HL-60/S4 treated with retinoic acid at 250 ng/mL for 4 days and 3 days (cell line): ENCODE results near the gene CMIP.

Experiments
- in situ Hi-C: fragments of 300-500 bp; cut with MboI; formaldehyde crosslinking; loops from 2 replicates; pipeline ENCODE4 v1.7.0; 2022; ENCODE audit warnings: low sequenced_read_pairs

The CMIP gene

DNA sequence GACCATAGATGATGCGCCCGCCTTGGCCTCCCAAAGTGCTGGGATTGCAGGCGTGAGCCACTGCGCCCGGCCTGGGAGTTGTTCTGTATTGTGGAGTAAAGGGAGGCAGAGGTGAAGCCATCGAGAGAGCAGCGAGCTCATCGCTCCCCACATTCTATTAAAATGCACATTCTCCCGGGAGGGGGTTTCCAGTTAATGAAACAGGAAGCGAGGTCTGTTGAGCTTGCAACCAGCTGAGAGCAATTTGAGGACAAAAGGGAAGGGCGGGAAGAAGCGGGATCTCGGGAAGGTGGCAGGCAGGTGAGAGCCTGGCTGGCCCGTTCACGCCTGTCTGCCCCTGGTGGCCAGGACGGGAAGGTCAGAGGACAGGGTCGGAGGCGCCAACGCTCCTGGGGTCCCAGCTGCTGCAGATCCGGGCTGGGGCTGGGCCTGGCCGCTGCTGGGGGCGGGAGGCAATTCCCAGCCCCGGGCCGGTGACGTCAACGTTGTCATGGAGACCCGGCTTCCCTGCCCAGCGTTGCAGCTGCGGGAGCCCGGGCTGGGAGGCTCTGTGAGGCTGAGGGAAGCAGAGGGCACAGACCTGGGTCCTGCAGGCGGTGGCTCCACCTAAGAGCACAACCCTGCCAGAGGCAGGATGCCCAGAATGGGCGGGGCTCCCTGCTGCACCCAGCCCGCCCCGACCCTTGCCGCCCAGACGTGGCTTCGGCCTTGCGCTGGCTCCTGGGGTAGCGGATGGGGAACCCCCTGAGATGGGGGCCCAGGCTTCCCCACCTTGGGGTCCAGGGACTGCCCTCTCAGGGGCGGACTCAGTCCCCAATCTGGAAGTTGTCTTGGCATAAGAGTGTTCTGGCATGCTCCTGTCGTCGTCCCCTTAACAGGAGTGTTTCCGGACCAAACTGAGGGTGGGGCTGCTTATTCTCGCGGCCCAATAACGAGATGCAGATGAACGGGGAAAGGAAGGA is 285.8 kb downstream of the CMIP start:
- in situ Hi-C loops: loop anchor here (25.0 kb wide), 1 partner anchor 718 kb away; the partner anchor contains the start of genes CENPN and CMC2

DNA sequence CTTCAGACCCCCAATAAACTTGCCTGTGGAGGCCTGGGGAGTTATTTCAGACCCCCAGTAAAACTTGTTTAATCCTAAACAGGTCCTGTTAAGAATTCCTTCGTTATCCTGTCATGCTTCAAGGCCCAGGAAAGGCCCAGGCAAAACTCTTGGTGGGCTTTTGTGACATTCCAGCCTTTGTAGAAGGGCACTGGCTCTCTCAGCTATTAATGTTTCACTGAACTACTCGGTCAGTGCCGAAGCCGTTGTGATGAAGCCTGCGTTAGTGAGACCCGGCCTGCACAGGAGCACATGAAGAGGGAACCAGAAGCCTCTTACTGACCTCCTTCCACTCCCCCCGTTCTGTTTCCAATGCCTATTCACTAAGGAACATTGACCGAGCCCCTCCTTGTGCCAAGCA is 287.0 kb downstream of the CMIP start:
- in situ Hi-C loops: loop anchor here (25.0 kb wide), 1 partner anchor 719 kb away; the partner anchor contains the start of genes CENPN and CMC2

DNA sequence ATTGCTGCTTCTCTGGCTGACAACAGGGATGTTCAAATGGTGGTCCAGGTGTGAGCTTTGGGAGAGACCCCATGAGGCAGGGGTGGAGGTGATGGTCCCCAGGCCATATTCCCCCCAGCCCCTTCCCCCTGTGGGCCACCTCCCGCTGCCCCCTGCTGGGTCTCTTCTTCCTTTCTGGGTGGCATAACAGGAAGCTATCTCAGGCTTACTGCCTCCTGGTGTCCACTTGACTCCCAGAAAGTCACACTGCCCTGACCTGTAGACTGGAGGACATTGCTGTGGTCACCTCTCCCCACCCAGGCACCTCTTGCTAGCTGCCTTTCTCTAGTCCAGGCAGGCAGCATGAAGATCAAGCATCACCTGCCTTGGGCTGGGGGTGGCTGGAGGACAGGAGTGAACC is 288.1 kb downstream of the CMIP start:
- in situ Hi-C loops: loop anchor here (25.0 kb wide), 1 partner anchor 720 kb away; the partner anchor contains the start of genes CENPN and CMC2

DNA sequence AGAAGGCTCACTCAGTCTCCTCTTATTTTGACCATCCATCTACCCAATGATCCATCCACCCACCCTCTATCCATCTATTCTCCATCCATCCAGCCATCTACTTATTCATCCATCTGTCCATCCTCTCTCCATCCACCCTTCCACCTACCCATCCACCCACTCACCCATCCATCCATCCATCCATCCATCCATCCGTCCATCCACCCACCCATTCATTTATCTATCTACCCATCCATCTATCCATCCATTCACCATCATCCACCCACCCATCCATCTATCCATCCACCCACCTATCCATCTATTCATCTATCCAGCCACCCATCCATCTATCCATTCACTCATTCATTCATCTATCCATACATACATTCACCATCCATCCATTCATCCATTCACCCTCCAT is 288.7 kb downstream of the CMIP start:
- in situ Hi-C loops: loop anchor here (25.0 kb wide), 1 partner anchor 721 kb away; the partner anchor contains the start of genes CENPN and CMC2

DNA sequence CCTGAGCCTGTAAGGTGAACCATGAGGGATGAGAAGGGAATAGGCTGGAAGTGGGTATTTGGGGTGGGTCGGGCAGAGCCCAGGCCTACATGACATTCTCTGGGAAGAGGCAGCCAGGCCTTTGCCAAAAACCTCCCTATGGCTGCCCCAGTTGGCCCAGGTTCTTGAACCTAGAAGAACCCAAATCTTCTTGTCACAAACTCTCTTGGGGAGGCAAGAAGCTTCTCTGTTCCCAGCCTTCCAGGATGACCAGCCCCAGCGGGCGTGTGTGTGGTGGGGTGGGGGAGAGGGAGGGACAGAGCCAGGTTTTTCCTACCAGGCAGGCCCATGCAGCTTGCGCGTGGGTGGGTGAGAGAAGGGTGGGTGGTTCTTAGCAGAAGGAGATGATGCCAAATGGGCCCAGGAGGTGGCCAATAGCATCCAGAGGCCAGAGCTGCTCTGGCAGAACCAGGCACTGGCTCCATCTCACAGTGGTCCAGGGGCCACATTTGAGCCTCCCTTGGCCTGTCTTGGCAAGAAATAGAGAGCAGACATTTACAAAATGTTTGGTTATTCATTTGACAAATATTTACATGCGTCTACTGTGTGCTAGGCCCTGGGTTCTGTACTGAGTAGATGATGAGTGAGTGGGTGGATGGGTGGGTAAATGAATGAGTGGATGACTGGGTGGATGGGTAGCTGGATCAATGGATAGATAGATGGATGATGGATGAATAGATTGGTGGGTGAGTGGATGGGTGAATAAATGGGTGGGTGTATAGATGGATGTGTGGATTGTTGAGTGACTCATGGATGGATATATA is 290.2 kb downstream of the CMIP start:
- in situ Hi-C loops: loop anchor here (25.0 kb wide), 1 partner anchor 723 kb away; the partner anchor contains the start of genes CENPN and CMC2

DNA sequence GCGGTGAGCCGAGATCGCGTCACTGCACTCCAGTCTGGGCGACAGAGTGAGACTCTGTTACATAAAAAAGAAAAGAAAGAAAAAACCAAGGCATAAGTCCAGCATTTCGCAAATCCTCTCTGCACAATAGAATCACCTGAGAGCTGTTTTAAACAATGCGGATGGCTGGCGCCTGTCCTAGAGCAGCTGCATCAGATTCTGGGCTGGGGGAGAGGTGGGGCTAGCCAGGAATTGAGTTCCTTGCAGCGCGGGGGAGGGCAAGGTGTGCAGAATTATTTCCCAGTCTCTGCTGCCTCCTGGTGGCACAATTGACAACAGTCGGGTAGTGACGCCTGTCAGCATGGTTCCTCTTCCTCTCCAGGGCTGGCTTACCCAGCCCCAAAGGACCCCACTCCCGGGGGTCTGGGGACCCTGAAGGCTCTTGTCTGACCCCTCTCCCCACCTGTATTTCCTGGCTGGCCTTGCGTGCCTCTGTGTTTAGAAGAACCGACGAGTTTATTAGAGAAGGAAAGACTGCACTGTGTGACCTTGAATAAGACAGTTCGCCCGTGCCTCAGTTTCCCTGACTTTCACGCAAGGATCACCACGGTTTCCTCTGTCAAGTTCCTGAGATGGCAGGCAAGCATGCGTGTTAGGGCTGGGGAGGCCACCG is 293.4 kb downstream of the CMIP start:
- in situ Hi-C loops: loop anchor here (25.0 kb wide), 1 partner anchor 726 kb away; the partner anchor contains the start of genes CENPN and CMC2

DNA sequence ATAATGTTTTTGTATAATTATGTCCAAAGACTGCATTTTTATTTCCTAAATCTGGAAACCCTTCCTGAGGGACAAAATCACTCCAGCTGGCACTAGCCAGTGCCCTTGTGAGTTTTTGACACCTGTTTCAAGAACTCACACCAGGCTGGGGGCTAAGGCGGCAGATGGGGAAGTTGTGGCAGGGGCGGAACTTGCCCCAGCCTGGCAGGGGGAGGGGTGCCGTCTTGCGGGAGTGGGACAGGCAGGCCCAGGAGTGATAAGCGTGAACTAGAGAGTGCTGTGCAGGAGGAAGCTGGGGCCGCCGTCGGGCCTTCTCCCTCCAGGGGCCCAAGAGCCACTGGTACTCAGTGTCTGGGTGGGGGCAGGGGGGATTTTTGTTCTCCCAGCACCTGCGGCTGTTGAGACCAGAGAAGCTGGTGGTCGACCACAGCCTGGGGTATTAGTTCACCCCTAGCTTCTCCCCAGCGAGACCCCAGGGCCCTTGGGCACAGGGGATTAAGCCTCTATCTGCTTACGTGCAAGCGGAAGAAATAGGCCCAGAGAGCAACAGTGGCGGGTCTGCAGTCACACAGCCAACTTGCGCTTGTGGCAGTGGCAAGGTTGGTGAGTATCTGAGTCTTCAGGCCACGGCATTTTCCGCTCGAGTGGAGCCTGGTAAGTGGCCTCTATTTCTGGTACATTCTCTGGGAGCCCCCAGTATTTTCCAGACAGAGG is 294.3 kb downstream of the CMIP start:
- in situ Hi-C loops: loop anchor here (25.0 kb wide), 1 partner anchor 727 kb away; the partner anchor contains the start of genes CENPN and CMC2

DNA sequence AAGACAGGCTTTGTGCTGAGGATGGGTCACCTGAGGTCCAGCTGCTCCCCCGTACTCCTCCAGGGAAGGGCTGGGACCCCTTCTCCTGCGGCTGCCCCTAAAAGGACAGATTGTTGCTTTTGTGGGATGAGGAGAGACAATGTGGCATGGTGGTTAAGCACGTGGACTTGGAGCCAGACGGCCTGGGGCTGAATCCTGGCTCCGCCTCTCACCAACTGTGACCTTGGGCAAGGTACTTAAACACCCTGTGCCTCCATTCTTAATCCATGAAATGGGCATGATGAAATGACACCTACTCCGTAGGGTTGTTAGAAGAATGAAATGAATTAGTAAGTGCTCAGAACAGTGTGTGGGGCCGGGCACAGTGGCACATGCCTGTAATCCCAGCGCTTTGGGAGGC is 294.9 kb downstream of the CMIP start:
- in situ Hi-C loops: loop anchor here (25.0 kb wide), 1 partner anchor 727 kb away; the partner anchor contains the start of genes CENPN and CMC2

DNA sequence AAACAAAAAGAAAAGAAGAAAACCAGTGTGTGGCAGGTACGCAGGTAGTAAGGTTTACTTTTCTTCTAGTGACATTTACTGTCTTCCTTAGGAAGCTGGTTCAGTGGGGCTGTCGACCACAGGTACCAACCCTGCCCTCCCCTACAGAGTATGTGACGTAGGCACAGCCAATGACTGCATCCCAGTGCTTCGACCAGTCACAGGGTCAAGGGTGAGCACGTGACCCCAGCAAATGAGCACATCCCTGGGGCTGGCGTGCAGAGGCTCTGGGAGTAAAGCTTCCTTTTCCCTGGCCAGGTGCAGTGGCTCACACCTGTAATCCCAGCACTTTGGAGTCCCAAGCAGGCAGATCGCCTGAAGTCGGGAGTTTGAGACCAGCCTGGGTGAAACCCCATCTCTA is 295.6 kb downstream of the CMIP start:
- in situ Hi-C loops: loop anchor here (25.0 kb wide), 1 partner anchor 728 kb away; the partner anchor contains the start of genes CENPN and CMC2

DNA sequence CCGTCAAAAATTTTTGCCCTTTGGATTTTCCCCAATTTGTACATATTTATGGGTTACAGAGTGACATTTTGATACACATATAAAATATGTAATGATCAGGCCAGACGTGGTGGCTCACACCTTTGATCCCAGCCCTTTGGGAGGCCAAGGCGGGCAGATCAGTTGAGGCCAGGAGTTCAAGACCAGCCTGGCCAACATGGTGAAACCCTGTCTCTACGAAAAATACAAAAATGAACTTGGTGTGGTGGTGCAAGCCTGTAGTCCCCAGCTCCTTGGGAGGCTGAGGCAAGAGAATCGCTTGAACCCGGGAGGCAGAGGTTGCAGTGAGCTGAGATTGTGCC is 296.8 kb downstream of the CMIP start:
- in situ Hi-C loops: loop anchor here (25.0 kb wide), 1 partner anchor 729 kb away; the partner anchor contains the start of genes CENPN and CMC2

DNA sequence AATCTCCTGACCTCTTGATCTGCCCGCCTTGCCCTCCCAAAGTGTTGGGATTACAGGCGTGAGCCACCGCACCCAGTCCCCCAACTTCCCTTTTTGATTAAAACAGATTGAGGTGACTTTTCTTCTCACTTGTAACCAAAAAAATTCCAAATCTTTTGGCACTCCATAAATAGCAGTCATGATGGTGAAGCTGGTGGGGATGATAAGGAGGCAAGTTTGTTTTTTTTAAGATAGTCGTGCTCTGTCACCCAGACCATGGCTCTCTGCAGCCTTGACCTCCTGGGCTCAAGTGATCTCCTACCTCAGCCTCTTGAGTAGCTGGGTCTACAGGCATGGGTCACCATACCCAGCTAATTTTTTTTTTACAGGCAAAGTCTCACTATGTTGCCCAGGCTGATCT is 299.8 kb downstream of the CMIP start:
- in situ Hi-C loops: loop anchor here (25.0 kb wide), 1 partner anchor 732 kb away; the partner anchor contains the start of genes CENPN and CMC2

DNA sequence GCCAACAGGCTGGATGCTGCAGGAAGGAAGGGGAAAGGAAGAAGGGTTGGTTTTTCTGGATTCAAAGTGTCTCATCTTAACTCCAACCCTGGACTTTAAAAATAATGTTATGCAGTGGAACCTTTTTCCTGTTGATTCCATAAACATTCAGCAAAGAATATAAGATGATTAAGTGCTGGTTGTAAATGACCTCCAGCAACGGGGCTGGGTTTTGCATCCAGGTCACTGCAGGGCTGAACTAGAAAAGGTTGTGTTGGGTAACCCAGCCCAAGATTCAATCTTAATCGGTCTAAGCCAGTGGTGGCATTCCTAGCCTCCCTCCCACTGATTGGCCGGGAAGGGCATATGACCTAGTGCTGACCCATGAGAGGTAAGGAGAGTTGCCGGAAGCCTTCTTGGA is 300.3 kb downstream of the CMIP start:
- in situ Hi-C loops: loop anchor here (25.0 kb wide), 1 partner anchor 733 kb away; the partner anchor contains the start of genes CENPN and CMC2

DNA sequence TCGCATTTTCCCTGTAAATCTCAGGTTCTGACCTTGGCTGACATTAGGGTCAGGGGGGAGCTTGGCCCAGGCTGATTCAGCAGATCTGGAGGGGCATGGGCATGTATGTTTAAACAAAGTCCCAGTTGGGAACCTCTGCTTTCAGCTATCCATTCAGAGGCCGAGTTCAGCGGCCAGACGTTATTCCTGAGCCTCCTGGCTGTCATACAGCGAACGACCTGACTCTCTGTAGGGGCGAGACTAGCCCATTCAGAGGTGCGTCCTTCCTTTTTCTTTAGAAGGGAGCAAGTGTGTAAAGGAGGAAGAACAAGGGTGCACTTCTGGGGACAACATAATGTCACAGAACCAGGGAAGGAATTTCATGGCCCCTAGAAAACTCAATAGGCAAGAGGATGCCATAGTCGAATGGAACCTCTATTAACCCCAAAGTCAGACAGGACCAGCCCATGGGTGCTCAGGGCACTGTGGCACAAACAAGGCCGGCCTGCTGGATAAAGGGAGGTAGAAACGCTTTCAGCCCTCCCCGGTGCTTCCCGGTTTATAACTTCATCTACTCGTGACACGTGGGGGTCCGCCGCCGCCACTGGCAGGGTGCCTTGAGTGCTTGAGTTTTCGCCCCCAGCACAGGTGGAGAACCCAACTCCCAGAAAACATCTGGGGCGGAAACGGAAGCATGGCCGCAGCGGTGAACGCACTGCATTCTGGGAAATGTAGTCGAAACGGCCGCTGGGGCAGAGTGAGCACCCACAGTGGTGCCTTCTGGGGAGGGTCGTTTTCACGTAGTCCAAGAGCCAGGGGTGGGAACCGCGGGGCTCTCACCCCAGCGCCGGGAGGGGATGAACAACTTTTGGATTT is 301.3 kb downstream of the CMIP start:
- in situ Hi-C loops: loop anchor here (25.0 kb wide), 1 partner anchor 734 kb away; the partner anchor contains the start of genes CENPN and CMC2

DNA sequence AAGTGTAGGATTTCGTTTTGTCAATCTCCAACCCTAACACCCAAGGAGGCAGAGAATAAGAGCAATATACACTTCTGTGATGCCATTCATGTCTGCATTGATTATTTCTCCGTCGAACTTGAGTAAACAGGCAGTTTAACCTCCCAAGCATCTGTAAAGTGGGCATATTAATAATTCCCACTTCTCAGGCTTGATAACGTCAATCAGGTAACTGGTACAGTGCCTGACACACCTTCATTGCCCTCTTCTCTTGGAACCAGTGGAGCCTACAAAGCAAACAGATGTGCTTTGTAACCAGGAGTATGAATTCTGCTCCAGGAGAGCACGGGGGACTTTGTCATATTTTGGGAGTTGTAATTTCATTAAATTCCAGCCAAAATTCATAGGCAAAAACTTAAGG is 302.0 kb downstream of the CMIP start:
- in situ Hi-C loops: loop anchor here (25.0 kb wide), 1 partner anchor 734 kb away; the partner anchor contains the start of genes CENPN and CMC2

DNA sequence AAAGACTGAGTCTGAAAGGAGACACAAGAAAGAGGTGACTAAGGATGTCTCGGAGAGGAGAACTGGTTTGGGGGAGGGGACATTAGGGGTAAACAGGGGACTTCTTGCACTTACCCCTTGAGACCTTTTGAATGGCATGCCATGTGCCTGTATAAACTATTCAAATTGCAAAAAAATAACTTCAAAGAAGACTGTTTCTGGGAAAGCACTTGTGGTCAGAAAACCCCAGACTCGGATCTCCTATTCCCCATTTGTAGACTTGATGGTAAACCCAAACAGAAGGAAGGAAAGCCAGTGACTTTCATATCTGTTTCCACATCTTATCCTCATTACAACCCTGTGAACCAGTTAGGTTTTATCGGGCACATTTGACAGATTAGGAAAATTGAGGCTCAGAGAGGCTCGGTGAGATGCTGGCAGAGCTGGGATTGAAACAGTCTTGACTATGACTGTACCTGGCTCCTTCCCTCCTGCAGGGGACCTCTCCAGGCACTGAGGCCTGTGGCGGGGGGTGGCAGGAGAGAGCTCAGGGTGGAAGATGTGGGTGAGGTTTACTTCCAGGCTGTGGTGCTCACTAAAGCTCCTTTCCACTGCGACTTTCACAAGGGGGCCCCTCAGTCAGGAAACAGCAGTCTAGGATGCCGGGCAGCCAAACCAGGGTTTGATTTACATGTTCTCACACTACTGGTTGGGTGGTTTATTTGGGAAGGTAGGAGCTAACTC is 304.0 kb downstream of the CMIP start:
- in situ Hi-C loops: loop anchor here (25.0 kb wide), 1 partner anchor 736 kb away; the partner anchor contains the start of genes CENPN and CMC2

DNA sequence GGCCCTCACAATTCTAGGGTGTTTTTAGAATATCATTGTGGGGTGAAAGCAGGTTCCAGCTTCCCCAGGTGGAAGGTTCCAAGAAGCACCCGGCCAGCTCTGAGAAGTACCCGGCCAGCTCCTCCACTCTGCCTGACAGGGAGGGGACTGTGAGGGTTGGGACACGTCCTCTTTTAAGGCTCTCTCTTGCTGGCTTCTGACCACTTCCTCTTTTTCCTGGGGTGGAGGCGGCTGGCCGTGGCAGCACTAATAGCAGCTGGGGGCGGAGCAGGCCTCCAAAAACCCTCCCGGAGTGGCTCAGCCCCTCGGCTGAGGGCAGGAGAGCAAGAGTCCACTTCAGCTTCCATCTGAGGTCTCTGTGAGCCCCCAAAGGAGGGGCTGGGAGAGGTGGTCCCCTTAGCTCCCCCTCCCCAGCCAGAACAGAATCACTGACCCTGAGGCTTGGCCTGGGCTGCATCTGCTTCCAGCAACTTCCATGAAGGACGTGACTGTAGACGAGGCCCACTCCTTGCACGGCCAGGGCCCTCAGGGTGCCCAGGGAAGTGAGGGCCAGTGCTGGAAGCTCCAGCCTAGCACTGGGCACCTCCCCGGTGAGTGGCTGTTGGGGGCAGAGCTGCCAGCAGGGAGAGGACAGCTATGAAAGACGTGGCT is 307.7 kb downstream of the CMIP start:
- in situ Hi-C loops: no loop called here

DNA sequence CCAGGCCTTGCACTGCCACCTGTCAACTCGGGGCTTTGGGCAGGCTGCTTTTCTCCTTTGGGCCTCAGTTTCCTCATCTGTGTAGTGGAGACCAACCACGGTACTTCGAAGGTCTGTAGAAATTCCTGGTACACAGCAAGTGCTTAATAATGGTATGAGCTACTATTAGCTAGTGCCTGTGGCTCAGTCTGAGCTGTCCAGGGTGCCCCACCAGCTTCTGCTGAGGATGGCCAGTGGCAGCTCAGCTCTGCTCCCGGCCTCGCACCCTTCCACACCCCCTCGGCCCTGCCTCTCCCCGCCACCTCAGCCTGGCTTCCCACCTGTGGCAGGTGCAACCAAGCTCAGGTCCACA is 308.2 kb downstream of the CMIP start:
- in situ Hi-C loops: no loop called here
